Measurements from ENCODE around the gene KHDC1.
"Not testable (repeated sequence)": the region's sequence is repeated elsewhere in the genome, so short reads cannot be mapped to it uniquely, and the experiment has no call there.

KHDC1 gene

DNA sequence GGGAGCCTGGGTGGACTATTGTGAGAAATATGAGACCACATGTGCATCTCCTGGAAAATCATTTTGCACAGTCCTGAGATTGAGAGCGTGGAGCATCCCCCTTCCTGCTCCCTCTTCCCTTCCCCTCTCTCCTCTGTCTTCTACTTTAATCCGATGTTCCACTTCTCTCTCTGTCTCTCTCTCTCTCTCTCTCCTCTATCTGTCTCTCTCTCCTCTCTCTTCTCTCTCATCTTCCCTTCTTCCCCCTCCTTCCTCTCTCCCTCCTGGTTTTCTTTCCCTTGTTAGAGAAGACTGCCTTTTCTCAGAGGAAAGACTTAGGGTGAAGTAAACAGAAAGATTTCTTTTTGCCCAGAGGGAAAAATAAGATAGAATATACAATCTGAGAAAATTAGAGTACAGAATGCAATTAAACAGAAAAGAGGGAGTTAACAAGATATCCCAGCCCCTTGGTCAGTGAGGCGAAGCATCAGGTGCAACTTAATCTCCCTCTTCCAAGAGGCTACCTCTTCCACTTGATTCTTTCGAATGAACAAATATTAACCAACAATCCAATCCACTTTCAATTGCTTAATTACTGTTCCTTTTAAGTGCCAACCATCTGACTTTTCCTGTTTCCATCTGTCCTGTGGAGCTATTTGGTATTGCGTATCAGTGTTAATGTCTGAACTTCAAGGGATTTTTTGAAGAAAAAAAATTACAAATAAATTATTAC is 14.6 kb downstream of the KHDC1 start:
- no peak for DNase-seq

DNA sequence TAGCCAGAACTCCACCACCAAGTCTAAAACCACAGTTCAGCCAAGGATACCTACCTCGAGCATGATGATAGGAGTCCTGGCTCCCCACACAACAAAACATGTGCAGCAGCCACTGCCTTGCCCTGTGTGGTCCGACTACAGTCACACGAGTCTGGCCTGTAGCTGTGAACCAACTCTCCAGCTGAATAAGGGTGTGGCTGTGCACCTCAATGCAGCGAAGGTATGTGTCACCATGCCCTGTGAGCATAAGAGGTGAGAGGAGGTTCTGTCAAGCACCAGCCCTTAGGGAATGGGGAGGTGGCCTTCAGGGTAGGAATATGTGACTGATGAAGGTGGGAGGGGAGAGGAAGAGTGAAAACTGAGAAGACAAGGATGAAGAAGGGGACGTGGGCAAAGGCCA is 21.0 kb downstream of the KHDC1 start:
- no peak for DNase-seq

DNA sequence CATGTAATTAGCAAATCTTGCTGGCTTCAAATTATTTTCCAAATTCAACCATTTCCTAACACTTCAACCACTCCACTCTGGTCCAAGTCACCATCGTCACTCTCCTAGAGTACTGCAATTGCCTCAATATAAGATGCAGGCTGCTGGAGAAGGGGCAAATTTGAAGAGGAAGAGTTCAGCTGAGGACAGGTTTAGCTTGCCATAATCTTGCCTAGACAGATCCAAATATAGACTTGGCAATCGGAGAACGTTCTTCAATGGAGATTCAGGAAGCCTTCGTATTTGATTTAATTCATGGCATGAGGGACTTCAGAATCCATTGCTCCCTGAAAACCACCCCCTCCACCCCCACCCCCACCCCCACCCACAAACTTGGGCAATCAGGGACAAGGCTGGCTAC is 22.3 kb downstream of the KHDC1 start:
- no peak for DNase-seq

DNA sequence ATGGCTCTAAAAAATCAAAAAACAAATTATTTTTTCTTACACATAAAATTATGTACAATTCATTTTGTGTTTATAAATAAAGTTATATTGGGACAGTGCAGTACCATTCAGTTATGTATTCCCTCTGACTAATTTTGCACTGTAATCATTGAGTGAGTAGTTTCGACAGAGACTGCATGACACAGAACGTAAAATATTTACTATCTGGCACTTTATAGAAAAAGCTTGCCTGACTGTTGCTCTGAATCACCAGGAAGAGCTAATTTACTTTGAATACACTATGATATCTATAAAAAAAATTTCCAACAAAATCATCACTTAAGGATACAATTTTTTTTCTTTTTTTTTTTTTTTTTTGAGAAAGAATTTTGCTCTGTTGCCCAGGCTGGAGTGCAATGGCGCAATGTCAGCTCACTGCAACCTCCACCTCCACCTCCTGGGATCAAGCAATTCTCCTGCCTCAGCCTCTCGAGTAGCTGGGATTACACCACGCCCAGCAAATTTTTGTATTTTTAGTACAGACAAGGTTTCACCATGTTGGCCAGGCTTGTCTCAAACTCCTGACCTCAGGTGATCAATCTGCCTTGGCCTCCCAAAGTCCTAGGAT is 26.7 kb downstream of the KHDC1 start:
- no peak for DNase-seq

DNA sequence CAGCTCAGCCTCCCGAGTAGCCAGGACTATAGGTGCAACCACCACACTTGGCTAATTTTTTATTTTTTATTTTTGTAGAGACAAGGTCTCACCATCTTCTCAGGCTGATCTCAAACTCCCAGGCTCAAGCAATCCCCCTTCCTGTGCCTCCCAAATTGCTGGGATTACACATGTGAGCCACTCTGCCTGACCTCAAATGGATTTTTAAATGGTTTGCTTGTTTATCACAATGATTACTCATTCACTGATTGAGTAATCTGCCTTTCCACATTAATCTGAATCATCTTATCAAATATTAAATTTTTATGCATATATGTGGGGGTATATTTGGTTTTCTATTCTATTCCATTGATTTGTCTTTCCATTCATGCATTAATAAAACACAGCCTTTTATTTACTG is 28.3 kb downstream of the KHDC1 start:
- DNase-seq: no peak

DNA sequence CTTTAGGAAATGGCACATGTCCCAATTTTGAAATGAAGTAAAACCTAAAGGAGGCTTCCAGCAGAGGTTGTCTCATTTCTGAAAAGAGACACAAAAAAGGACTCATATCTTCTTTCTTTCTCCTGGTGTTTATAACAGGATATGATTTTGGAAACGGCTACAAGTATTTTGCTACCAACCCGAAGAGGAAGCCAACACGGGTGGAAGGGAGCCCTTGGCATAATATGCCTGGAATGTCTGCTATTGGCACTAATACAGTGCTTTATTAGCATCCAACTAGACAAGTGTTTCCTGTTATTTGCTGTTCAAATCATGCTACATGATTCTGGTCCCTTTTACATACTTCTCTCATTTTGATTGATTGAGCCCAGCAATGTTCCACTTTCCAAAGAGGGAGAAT is 29.0 kb downstream of the KHDC1 start:
- not testable (repeated sequence) for DNase-seq

DNA sequence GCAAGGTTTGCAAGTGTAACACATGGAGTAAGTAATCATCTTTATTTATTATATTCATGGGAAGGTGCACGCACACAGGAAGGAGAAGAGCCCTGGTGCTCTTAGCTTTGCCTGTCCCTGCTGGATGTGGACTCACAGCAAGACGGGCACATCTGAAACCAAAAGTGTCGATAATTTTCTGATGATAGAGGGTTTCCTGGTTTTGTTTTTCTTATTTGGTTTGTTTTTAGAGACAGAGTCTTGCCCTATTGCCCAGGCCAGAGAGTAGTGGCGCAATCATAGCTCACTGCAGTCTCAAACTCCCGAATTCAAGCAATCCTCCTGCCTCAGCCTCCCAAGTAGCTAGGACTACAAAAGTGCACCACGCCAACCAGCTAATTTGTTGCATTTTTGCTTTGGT is 29.9 kb downstream of the KHDC1 start:
- no peak for DNase-seq

DNA sequence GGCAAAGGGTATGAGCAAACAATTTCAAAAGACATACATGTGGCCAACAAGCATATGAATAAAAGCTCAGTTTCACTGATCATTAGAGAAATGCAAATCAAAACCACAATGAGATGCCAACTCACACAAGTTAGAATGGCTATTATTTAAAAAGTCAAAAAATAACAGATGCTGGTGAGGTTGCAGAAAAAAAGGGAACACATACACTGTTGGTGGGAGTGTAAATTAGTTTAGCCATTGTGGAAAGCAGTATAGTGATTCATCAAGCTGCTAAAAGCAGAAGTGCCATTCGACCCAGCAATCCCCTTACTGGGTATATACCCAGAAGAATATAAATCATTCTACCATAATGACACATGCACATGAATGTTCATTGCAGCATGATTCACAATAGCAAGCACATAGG is 31.0 kb downstream of the KHDC1 start:
- no peak for DNase-seq

DNA sequence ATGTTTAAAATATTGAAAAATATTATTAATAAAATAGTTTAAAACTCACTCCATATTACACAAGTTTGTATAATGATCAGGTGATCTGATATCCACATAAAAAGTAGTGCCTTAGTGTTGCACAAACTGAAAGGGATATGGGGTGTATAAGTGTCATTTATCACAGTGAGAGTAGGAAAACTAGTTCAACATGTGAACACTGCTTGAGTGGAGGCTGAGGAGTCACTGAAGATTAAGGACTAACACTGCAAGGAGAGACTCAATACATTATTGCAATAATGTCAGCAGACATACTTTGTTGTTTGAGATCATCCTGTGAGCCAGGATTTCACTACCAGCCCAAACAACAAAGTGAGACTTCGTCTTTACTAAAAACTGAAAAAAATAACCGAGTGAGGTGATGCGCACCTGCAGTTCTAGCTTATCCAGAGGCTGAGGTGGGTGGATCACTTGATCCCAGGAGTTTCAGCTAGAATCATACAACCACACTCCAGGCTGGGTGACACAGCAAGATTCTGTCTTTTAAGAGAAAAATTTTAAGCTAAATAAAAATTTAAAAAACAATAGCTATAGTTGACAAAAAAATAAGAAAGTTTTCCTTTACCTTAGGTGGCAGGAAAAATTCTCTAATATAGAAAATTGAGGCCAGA is 35.3 kb downstream of the KHDC1 start:
- no peak for DNase-seq

DNA sequence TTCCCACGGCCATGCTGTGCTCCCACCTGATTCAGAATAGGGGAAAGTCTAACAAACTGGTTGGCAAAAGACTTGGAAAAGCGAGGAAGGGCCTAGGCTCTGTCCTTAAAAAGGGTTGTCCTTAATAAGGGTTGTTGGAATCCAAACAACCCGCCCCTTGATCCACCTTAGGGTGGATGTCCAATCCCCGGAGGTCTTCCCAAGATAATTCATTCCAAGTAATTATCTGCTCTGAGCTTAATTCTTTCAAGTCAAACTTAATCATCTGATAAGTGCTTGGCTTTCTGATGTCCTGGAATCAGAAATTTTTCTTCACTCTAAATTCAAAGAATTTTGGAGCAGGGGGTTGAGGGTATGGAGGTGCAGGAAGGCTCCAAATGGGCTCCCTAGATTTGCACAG is 37.6 kb downstream of the KHDC1 start, which contains the start of gene KHDC1L:
Gene KHDC1L (minus strand): TSS at position 101 of the 400 bp plus-strand sequence. CDS start 88 bp downstream, at position 13.
- DNase-seq: no peak

DNA sequence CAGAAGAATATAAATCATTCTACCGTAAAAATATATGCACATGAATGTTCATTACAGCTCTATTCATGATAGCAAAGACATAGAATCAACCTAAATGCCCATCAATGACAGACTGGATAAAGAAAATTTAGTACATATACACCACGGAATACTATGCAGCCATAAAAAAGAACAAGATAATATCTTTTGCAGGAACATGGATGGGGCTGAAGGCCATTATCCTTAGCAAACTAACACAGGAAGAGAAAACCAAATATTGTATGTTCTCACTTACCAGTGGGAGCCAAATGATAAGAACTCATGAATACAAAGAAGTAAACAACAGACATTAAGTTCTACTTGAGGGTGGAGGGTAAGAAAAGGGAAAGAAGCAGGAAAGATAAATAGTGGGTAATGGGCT is 46.1 kb downstream of the KHDC1 start:
- DNase-seq: no peak

DNA sequence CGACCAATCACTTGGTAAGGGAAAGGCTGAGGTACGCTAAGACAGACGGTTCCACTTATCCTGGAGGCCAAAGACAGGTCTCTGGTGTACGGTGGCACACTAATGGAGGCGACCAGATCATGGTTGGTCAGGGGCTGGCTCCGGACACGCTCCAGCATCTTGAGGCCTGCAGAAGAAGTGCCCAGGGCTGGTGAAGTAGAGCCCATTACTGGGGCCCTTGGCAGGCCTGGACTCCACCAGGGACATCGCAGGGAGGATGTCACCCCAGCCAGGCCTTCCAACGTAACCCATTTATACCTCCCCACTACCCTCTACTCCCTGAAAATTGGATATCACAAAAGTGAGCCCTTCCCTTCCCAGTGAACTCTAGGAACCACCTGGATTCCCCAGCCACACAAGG is 53.9 kb downstream of the KHDC1 start:
- no peak for DNase-seq

DNA sequence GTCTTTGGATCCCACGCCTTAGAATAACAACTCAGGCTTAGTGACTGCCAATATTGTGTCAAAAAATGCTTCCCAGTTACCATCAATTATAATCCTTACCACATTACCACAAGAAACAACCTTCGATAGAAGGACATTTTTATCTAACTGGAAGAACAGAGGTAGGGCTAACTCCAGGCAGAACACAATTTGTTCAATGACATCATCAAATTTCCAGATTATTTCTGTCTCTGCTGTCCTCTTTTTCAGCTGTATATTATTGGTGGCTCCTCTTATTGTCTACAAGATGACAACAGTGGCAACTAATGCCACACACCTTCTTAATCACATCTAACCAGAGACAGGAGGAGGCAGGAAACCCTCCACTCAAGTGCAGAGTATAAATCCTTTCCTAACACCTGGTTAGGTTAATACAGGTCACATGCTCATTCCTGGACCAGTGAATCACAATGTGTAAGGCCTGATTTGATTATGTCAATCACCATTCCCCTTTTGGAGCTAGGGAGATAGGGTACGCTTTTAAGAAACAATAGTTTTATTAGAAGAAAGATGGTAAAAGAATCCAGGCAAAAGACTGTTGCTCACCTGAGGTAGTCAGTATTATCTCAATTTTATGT is 55.7 kb downstream of the KHDC1 start:
- DNase-seq: no peak

DNA sequence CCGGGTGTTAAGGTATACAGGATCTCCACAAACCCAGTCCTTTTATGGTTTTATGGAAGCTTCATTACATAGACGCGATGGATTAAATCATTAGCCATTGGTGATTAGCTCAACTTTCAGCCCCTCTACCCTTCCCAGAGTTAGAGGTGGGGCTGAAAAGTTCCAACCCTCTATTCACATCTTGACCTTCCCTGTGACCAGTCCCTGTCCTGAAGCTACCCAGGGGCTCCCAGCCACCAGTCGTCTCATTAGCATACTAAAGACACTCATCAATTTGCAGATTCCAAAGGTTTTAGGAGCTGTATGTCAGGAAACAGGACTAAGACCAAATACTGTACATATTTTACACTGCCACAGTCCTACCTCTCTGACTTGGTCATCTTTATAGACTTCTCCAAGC is 58.7 kb downstream of the KHDC1 start:
- no peak for DNase-seq

DNA sequence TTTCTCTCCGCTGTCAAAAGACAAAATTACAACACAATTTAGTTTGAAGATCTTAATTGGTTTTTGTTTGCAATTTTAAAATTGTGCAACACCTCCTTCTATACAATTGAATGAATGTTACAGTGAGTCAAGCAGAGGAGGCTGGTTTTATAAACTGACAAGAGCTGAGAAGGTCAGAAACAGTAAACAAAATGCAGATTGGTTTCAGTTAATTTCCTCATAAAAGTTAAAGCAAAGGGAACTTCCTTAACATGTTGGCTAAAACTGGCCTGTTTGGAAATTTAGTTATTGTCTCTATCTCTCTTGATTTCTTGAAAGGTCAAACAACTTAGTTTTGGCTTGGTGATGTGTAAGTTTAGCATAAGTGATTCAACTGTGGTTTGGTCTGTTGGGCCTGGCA is 59.9 kb downstream of the KHDC1 start:
- DNase-seq: no peak

DNA sequence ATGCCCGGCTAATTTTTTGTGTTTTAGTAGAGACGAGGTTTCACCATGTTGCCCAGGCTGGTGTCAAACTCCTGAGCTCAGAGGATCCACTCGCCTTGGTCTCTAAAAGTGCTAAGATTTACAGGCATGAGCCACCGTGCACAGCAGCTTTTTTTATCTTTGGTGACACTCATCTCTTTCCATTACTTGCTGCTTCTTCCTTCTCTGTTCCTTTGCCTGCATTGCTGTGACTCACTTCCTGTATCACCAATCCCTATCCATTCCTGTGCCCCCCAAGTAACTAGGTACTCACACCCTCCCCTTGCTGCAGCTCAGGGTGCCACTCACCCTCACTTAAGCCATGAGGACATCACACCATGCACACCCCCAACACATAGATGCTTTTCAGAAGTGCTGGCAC is 62.3 kb downstream of the KHDC1 start:
- no peak for DNase-seq

DNA sequence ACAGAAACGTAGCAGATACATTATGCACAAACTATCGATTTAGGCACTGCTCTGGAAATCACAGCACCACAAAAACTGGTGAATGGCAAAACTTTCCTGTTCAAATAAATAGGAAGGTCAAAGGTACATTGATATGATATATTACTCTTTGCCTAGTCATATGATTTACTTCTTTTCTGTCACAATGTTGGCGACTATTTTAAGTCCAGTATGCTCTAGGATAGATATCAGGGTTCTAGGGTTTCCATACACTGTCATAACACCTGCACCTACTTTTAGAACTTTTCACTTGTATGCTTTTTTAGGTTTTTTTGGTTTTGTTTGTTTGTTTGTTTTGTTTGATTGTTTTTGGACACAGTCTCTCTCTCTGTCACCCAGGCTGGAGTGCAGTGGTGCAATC is 62.7 kb downstream of the KHDC1 start:
- no peak for DNase-seq

DNA sequence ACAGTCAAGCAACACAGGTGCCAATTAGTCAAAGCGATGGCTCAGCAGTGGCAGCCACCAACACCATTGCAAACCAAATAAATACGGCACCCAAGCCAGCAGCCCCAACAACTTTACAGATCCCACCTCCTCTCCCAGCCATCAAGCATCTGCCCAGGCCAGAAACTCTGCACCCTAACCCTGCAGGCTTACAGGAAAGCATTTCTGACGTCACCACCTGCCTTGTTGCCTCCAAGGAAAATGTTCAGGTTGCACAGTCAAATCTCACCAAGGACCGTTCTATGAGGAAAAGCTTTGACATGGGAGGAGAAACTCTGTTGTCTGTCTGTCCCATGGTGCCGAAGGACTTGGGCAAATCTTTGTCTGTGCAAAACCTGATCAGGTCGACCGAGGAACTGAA is 68.3 kb downstream of the KHDC1 start:
- no peak for DNase-seq

DNA sequence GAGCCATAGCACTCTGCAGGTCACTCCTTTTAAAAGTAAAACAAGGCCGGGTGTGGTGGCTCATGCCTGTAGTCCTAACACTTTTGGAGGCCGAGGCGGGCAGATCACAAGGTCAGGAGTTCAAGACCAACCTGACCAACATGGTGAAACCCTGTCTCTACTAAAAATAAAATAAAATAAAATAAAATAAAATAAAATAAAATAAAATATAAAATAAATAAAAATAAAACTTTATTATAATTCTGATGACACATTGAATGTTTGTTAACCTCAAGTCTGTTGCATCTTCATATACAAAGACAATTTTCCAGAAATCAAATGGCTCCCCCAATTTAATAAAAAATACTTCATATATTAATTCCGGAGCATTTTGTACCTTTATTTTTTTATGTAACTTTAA is 69.7 kb downstream of the KHDC1 start:
- DNase-seq: not testable (repeated sequence)
